B cell (primary cell): ENCODE results near the gene TSPAN2. TPM values are rescaled to one million over a fixed set of nuclear protein-coding genes. Genes with fewer than 3 reads are reported as not detected.

Experiments
- ATAC-seq: fragments of 200-7000 bp; cut with Tn5 transposase; one replicate; pipeline ENCODE4 v1.10.0; 2021; ENCODE audit warnings: low read depth, mild to moderate bottlenecking, moderate number of reproducible peaks, moderate library complexity
- CTCF ChIA-PET: fragments of 350-600 bp; sonication (Branson Sonifier 250); formaldehyde crosslinking; loops from one replicate; lab custom pipeline; 2021; ENCODE audit warnings: antibody characterized with exemption, inconsistent platforms; lab: Charles Lee
- POLR2A ChIA-PET: fragments of 350-600 bp; sonication (Branson Sonifier 250); formaldehyde crosslinking; loops from one replicate; lab custom pipeline; 2021; ENCODE audit warnings: antibody characterized with exemption; lab: Charles Lee
- DNase-seq: peaks from one replicate; pipeline ENCODE4 v3.0.0; 2013
- H2AFZ ChIP-seq: 2 replicates; pipeline ENCODE4 v1.6.1; 2012; ENCODE audit warnings: mild to moderate bottlenecking, low read depth, low read length; ENCODE audit not compliant: insufficient read depth, poor library complexity, severe bottlenecking
- H3K27ac ChIP-seq, 2 donors: 1 replicate in 1 of 2; 2 replicates in 1 of 2; pipeline ENCODE4 v1.5.1; 2012 to 2013; ENCODE audit warnings: low read length in 2 of 2, mild to moderate bottlenecking in 2 of 2, moderate library complexity in 1 of 2
- H3K27me3 ChIP-seq, 4 experiments: fragments of 200-600 bp in 1 of 4; sonication (generic) in 1 of 4; replicated peaks in 1 of 4; 1 replicate in 2 of 4; 2 replicates in 2 of 4; pipeline versions ENCODE4 v1.6.1 to v1.7.0; 2013 to 2016; ENCODE audit warnings: low read length in 3 of 4, mild to moderate bottlenecking in 2 of 4, mixed read lengths in 1 of 4, moderate library complexity in 1 of 4; ENCODE audit not compliant: insufficient read depth in 4 of 4, control insufficient read depth in 3 of 4; ENCODE audit errors: control extremely low read depth in 1 of 4
- H3K36me3 ChIP-seq, 2 experiments: replicated peaks in 1 of 2; 1 replicate in 1 of 2; 2 replicates in 1 of 2; pipeline versions ENCODE4 v1.6.1 to v1.7.1; 2013; ENCODE audit warnings: low read length in 1 of 2; ENCODE audit not compliant: insufficient read depth in 2 of 2, control insufficient read depth in 1 of 2; ENCODE audit errors: control extremely low read depth in 1 of 2, extremely low read depth in 1 of 2
- H3K4me1 ChIP-seq, 2 donors: fragments of 200-600 bp in 1 of 2; sonication (generic) in 1 of 2; 1 replicate in 1 of 2; 2 replicates in 1 of 2; pipeline versions ENCODE4 v1.5.1 to v1.6.1; 2013 to 2017; ENCODE audit warnings: low read length in 2 of 2; ENCODE audit not compliant: control insufficient read depth in 2 of 2, insufficient read depth in 2 of 2
- H3K4me2 ChIP-seq: replicated peaks from 2 replicates; pipeline ENCODE3; 2012; ENCODE audit warnings: mild to moderate bottlenecking, low read depth, low read length; ENCODE audit not compliant: poor library complexity, severe bottlenecking
- H3K4me3 ChIP-seq, 5 experiments: fragments of 200-600 bp in 1 of 5; sonication (generic) in 1 of 5; 1 replicate in 3 of 5; 2 replicates in 2 of 5; pipeline versions ENCODE4 v1.5.1 to v1.7.0; 2011 to 2016; ENCODE audit warnings: low read length in 4 of 5, mild to moderate bottlenecking in 4 of 5, low read depth in 2 of 5, control low read depth in 1 of 5, moderate library complexity in 1 of 5; ENCODE audit not compliant: insufficient read depth in 1 of 5; ENCODE audit errors: control extremely low read depth in 1 of 5, extremely low read depth in 1 of 5
- H3K79me2 ChIP-seq: fragments of 200-600 bp; sonication (generic); one replicate; pipeline ENCODE4 v1.6.0; 2016; ENCODE audit warnings: low read length; ENCODE audit not compliant: control insufficient read depth, insufficient read depth
- H3K9ac ChIP-seq: fragments of 200-600 bp; sonication (generic); 2 replicates; pipeline ENCODE4 v1.6.1; 2017; ENCODE audit warnings: mild to moderate bottlenecking, low read length, moderate library complexity
- H3K9me3 ChIP-seq, 3 donors: one replicate each; pipeline versions ENCODE4 v1.6.1 to v1.7.1; 2013; ENCODE audit warnings: low read length in 2 of 3; ENCODE audit not compliant: control insufficient read depth in 2 of 3, insufficient read depth in 1 of 3; ENCODE audit errors: control extremely low read depth in 1 of 3
- H4K20me1 ChIP-seq: 2 replicates; pipeline ENCODE4 v1.6.0; 2012; ENCODE audit warnings: mild to moderate bottlenecking, low read length; ENCODE audit not compliant: insufficient read depth, control insufficient read depth, poor library complexity, severe bottlenecking
- H3K27ac Mint-ChIP-seq: one replicate; pipeline ENCODE4 v1.8.0; 2021; ENCODE audit warnings: mixed read lengths
- H3K27me3 Mint-ChIP-seq: one replicate; pipeline ENCODE4 v1.8.0; 2021; ENCODE audit warnings: mixed read lengths
- H3K4me1 Mint-ChIP-seq: one replicate; pipeline ENCODE4 v1.8.0; 2021; ENCODE audit warnings: mixed read lengths
- H3K4me3 Mint-ChIP-seq: one replicate; pipeline ENCODE4 v1.8.0; 2021; ENCODE audit warnings: mixed read lengths
- H3K9me3 Mint-ChIP-seq: one replicate; pipeline ENCODE4 v1.8.0; 2022; ENCODE audit warnings: mixed read lengths; ENCODE audit not compliant: insufficient read depth
- CTCF ChIP-seq: fragments of 200-600 bp; IDR thresholded peaks from one replicate; pipeline ENCODE4 v1.8.0; 2022; ENCODE audit warnings: antibody characterized with exemption, mild to moderate bottlenecking
- EZH2 ChIP-seq: IDR thresholded peaks from 2 replicates; pipeline ENCODE4 v1.6.1; 2012; ENCODE audit warnings: borderline replicate concordance, low read depth, mild to moderate bottlenecking, moderate library complexity, low read length; ENCODE audit not compliant: insufficient read depth, poor library complexity, severe bottlenecking
- WGBS: methylation state at CpG from one replicate; pipeline ENCODE4 v1.1.5; 2013; ENCODE audit warnings: missing lambda C conversion rate; ENCODE audit not compliant: insufficient coverage; 5-methylcytosine and 5-hydroxymethylcytosine counted together
- intact Hi-C: fragments of 100-400 bp; cut with micrococcal nuclease; formaldehyde crosslinking; loops from one replicate; pipeline ENCODE4 v1.10.0; 2022
- polyA plus RNA-seq: library from polyadenylated mRNA; depleted of rRNA; stranded (reverse); fragments of >200 nt; gene quantifications from 2 replicates; pipeline ENCODE4 v1.2.3, GENCODE V29; 2012
- total RNA-seq, 2 donors: library from RNA; stranded (reverse); fragments of 120-200 nt in 1 of 2; gene quantifications; 1 replicate in 1 of 2; 2 replicates in 1 of 2; pipeline versions ENCODE4 v1.2.3 to v1.2.4, GENCODE V29; 2013 to 2022

TSPAN2 gene
- total and polyA plus RNA-seq, 2 donors (not counting 1 experiment from before 2014, with no cell fraction given) = 0.24 to 0.34 TPM

GRCh38 chr1:115057661-115058254 lies 31.5 kb downstream of the TSPAN2 start:
- Histone ChIP-seq H2AFZ (no peak overlapping the region), H3K9ac (no peak overlapping the region), H3K36me3 (no peaks in the 10 kb centered on the region), H3K79me2 (no peaks in the 10 kb centered on the region), H3K4me3 (no peak overlapping the region), H3K27ac (no peak overlapping the region), H3K4me1 (peaks cover 6 to 8% of the 10 kb centered on the region in 2 donors), H3K9me3 (no peaks in the 10 kb centered on the region), H3K4me2 (no peak overlapping the region), H4K20me1 (no peaks in the 10 kb centered on the region), H3K27me3 (no peaks in the 10 kb centered on the region)
- WGBS = 98% methylated on average over 6 of the region's 6 CpGs
- intact Hi-C loops = loop anchor here (5.0 kb wide), 1 partner anchor 55 kb away; no protein-coding TSS in a partner anchor
- DNase-seq = no peak
- no peak for ATAC-seq
- no peak for TF ChIP-seq EZH2
- TF ChIP-seq CTCF = no peak
- Mint-ChIP-seq H3K27me3 (no peaks in the 10 kb centered on the region), H3K4me3 (no peak overlapping the region), H3K4me1 (peaks cover 7% of the 10 kb centered on the region), H3K27ac (no peak overlapping the region), H3K9me3 (no peaks in the 10 kb centered on the region)
- CTCF ChIA-PET = interaction anchor here (0.6 to 2.0 kb wide), 6 partner anchors 8 to 1906 kb away, joined by 3 to 6 read pairs (median 3); no protein-coding TSS in a partner anchor
- POLR2A ChIA-PET = no interaction called here

- Histone ChIP-seq H3K27ac (no peak overlapping the region), H3K9ac (no peak overlapping the region), H3K27me3 (peaks cover 0 to 2% (median 0%) of the 10 kb centered on the region in 4 experiments), H3K9me3 (no peaks in the 10 kb centered on the region), H4K20me1 (no peaks in the 10 kb centered on the region), H2AFZ (no peak overlapping the region), H3K4me2 (no peak overlapping the region), H3K4me1 (no peaks in the 10 kb centered on the region), H3K79me2 (no peaks in the 10 kb centered on the region), H3K36me3 (no peaks in the 10 kb centered on the region), H3K4me3 (no peak overlapping the region)
- Mint-ChIP-seq H3K27ac (no peak overlapping the region), H3K4me3 (no peak overlapping the region), H3K9me3 (no peaks in the 10 kb centered on the region), H3K27me3 (no peaks in the 10 kb centered on the region), H3K4me1 (no peaks in the 10 kb centered on the region)
- ChIA-PET CTCF (interaction anchor here (1.1 to 2.0 kb wide), 2 partner anchors 10 to 57 kb away, joined by 3 to 6 read pairs; no protein-coding TSS in a partner anchor), POLR2A (no interaction called here)
- 95% methylated on average over 9 of the region's 9 CpGs for WGBS
- TF ChIP-seq CTCF (no peak), EZH2 (no peak)
- no peak for ATAC-seq
- DNase-seq = no peak
- intact Hi-C loops = loop anchor here (5.0 kb wide), 1 partner anchor 56 kb away; no protein-coding TSS in a partner anchor
These were observed 32.9 kb downstream of the TSPAN2 start for GRCh38 chr1:115056395-115056798.
